Stimulated activated naive CD8-positive, alpha-beta T cell treated with anti-CD3 and anti-CD28 coated beads, Interleukin-15, Interleukin-2, amounts not matched to agents 100 ng/mL and 50 ng/mL, for 24 hours (primary cell): Measurements from ENCODE around the gene RRBP1.

Experiments
- H3K27ac Mint-ChIP-seq: one replicate; pipeline ENCODE4 v1.8.0; 2021; ENCODE audit warnings: mild to moderate bottlenecking, mixed read lengths
- H3K27me3 Mint-ChIP-seq: one replicate; pipeline ENCODE4 v1.8.0; 2021; ENCODE audit warnings: mixed read lengths
- H3K36me3 Mint-ChIP-seq: one replicate; pipeline ENCODE4 v1.8.0; 2021; ENCODE audit warnings: low read depth, mixed read lengths
- H3K4me1 Mint-ChIP-seq: one replicate; pipeline ENCODE4 v1.8.0; 2021; ENCODE audit warnings: low read depth, mixed read lengths
- H3K4me3 Mint-ChIP-seq: one replicate; pipeline ENCODE4 v1.8.0; 2021; ENCODE audit warnings: mild to moderate bottlenecking, mixed read lengths
- H3K9me3 Mint-ChIP-seq: one replicate; pipeline ENCODE4 v1.8.0; 2021; ENCODE audit warnings: mixed read lengths

The RRBP1 gene

DNA sequence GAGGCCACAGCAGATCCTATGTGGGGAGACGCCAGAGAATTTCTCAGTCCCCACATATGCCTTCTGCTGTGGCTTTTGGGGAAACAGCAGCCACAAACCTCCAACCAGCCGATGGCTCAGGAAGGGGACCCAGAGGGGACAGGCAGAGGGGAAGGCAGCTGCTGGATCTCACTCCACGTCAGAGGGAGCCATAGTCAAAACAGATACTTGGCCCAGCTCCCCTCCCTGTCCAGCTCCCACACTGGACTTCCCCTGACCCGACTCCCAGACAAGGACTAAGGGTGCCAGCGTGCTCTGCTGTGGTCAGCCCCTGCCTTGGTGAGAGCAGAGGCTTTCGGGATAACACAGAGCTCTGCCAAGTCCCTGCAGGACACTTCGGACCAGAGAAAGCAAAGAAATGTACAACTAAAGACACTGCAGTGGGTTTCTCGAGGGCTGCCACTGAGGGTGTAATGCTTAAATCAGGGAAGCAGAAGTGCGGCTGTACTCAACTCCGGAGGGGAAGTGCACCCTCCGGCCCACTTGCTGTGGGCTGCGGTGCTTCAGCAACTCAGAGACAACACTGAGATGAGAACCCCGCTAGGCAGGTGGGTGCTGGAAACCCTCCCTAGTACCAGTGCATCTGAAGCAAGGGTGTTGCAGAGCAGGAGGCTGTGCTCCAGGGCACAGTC, 47.2 kb downstream of the RRBP1 start:
- H3K36me3 Mint-ChIP-seq: peaks cover 21% of the 10 kb centered on the region
- no peaks in the 10 kb centered on the region for H3K27me3 Mint-ChIP-seq

DNA sequence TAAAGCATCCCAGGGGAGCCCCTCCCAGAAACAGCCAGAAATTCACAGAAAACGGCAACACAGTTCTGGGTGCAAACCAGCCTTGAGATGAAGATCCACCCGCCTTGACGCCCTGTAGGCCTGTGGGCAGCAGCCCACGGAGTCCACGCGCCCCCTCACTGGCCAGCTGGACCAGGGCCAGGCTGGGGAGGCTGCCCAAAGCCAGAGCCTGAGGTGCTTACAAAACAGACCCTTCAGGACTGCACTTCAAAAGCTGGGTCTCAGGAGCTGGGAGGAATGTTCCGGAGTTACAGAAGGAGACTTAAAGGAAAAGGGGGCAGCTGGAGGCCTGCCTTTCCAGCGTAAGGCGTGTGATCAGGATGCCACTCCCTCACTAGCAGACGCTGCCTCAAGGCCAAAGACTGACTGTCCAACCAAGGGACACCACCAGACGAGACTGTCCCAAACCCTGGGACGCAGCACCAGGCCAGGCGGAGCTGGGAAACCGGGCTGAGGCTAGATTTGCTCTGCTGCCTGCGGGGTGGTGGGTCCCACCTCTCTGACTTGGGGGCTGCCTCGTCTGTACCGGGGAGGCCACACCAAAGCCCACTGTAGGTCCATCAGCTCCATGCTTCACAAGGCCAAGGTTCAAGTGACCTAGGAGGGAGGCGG, 48.1 kb downstream of the RRBP1 start:
- Mint-ChIP-seq H3K27me3 (no peaks in the 10 kb centered on the region), H3K27ac (no peak overlapping the region), H3K4me3 (no peak overlapping the region), H3K9me3 (no peaks in the 10 kb centered on the region), H3K36me3 (peaks cover 21% of the 10 kb centered on the region), H3K4me1 (no peaks in the 10 kb centered on the region)

More for the DNA sequence above, 47.2 kb downstream of the RRBP1 start:
- no peak overlapping the region for H3K27ac Mint-ChIP-seq
- H3K9me3 Mint-ChIP-seq: no peaks in the 10 kb centered on the region
- H3K4me3 Mint-ChIP-seq: no peak overlapping the region
- no peaks in the 10 kb centered on the region for H3K4me1 Mint-ChIP-seq

DNA sequence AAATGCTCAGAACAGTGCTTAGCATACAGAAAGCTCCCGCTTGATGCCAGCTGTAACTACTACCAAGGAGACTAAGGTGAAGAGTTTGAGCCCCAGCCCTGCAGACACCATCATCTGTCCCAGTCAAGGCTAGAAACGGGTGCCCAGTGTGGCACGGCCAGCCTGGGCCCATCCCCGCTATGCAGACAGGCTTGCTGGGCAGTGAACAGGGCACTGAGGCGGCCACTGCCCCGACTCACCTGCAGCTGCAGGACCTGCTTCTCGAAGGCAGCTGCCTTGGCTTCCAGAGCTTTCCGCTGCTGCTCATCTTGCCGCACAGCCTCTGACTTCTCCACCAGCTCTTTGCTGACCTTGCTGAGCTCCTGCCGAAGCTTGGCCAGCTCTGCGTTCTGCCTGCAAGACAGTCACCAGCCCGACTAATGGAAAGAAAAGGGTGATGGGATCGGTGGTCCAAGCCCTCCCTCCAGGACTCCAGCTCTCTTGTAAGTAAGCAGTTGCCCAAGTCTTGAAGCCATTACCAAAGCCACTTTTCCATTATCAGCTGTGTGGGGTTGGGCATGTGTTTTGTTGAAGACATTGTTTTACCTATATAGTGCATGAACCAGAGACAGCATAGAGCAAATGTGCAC, 48.7 kb downstream of the RRBP1 start:
- Mint-ChIP-seq H3K4me3 (no peak overlapping the region), H3K27ac (no peak overlapping the region), H3K9me3 (no peaks in the 10 kb centered on the region), H3K4me1 (no peaks in the 10 kb centered on the region), H3K27me3 (no peaks in the 10 kb centered on the region), H3K36me3 (peaks cover 21% of the 10 kb centered on the region)

DNA sequence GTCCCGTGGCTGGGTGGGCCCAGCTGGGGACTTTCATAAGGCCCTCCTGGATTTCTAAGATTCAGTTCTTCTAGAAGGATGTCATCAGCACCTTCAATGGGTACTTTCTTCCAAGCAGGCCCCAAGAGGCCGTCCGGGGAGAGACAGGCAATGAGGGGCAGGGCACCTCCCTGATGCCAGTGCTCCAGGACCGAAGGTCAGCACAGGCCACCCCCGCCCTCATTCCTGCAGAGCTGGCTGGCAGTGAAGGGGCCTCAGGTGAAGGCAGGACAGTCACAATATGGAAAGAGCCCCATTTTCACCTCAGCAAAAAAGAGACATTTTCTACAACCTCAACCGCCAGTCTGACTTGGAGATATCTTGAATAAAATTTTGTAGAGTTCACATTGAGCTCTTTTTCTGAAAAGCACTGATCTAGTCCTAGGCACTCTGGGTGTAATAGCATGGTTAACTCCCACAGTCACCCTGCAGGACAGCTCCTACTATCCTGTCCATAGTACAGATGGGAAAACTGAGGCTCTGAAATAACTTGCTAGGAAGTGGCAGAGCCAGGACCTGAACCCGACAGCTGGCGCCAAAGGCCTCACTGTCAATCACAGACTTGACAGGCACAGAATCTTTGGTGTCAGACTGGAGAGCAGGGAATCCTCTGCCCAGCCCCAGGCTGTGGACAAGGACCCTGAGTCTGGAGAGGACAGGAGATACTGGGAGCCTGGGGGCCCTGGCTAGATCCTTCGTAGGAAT, 50.3 kb downstream of the RRBP1 start:
- Mint-ChIP-seq H3K27me3 (no peaks in the 10 kb centered on the region), H3K4me3 (no peak overlapping the region), H3K9me3 (no peaks in the 10 kb centered on the region), H3K4me1 (no peaks in the 10 kb centered on the region), H3K27ac (no peak overlapping the region), H3K36me3 (peaks cover 23% of the 10 kb centered on the region)

DNA sequence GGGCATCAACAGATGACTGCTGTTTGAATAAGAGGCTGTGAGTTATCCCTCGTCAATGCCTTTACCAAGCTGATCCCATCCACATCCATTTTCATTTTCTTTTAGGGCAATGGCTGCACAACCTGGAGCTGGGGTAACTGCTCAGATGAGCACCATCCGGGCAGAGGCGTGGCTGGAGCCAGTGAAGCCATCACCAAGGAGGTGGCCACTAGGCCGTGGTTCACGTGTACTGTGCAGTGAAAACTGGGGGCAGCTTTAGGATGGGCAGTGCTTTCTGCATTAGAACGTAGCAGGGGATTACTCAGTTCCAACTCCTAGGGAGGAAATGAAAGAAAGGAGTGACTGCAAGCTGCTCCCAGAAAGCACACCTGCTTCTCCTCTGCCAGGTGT, 51.2 kb downstream of the RRBP1 start:
- Mint-ChIP-seq H3K36me3 (peaks cover 19% of the 10 kb centered on the region), H3K27me3 (no peaks in the 10 kb centered on the region), H3K4me3 (no peak overlapping the region), H3K27ac (no peak overlapping the region), H3K4me1 (no peaks in the 10 kb centered on the region), H3K9me3 (no peaks in the 10 kb centered on the region)

DNA sequence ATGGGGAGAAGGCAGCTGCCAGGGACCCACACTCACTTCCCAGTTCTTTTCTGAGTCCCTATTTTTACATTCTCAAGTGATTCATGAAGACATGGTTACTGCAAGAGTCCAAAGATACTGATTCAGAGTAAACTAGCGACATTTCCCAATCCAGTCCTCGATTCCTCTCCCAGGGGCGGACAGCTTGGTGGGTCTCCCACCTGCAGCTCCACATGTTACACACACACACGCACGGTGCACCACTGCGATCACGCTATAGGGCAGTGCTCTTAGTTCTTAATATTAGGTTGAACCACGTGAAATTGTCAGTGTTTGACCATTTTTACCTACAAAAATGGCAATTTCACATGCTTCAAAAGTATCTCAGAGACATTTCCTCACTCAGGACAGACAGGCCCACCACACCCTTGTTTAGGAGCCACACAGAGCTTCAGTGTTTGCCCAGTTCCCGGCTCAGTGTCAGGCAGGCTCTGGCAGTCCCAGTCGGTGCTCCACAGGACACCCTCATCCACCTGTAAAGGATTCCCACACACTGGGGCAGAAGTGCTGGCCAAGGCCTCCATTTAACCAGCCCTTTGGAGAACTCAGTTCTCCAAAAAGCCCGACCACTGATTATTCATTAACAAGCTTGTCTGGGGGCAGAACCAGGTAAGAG, 51.8 kb downstream of the RRBP1 start:
- H3K36me3 Mint-ChIP-seq: peaks cover 17% of the 10 kb centered on the region
- no peaks in the 10 kb centered on the region for H3K9me3 Mint-ChIP-seq
- no peaks in the 10 kb centered on the region for H3K27me3 Mint-ChIP-seq
- no peak overlapping the region for H3K27ac Mint-ChIP-seq
- no peak overlapping the region for H3K4me3 Mint-ChIP-seq
- H3K4me1 Mint-ChIP-seq: no peaks in the 10 kb centered on the region

DNA sequence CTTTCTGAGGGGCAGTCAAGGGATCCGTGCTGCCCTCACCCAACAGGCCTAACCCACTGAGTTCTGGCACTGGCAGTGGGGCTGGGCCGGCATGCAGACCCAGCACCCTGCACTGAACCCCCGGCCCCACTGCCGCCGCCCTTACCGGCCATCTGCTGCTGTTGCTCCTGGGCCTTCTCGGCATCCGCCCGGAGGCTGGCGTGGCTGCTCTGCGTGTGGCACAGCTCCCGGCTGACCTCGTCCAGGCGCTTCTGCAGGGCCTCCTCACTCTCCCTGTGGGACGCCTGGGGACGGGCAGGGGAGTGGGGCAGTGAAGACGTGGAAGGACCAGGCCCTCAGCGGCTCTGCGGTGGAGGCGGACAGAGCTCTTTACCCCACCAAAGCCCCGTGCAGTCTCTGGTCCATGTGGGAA, 52.4 kb downstream of the RRBP1 start:
- no peak overlapping the region for H3K4me3 Mint-ChIP-seq
- peaks cover 17% of the 10 kb centered on the region for H3K36me3 Mint-ChIP-seq
- H3K27ac Mint-ChIP-seq: no peak overlapping the region
- no peaks in the 10 kb centered on the region for H3K9me3 Mint-ChIP-seq
- H3K4me1 Mint-ChIP-seq: no peaks in the 10 kb centered on the region
- H3K27me3 Mint-ChIP-seq: no peaks in the 10 kb centered on the region

DNA sequence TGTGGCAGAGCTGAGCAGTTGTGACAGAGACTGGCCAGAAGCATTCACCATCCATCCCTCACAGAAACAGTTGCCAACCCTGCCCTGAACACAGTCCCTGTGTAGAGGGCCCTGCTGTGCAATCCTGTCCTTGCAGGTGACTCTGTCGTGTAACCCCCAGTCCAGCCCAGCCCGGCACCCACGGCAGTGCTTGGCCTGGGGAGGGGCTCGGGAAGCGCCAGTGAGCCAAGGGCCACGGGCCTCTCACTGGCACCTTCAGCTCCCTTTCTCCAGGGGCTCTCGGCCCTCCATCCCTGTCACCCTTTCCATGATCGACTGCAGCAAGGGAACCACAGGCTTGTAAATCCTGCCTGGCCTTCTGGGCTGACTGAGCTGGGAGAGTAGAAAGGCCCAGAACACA, 53.0 kb downstream of the RRBP1 start:
- Mint-ChIP-seq H3K36me3 (peaks cover 15% of the 10 kb centered on the region), H3K9me3 (no peaks in the 10 kb centered on the region), H3K27me3 (no peaks in the 10 kb centered on the region), H3K27ac (no peak overlapping the region), H3K4me1 (no peaks in the 10 kb centered on the region), H3K4me3 (no peak overlapping the region)

DNA sequence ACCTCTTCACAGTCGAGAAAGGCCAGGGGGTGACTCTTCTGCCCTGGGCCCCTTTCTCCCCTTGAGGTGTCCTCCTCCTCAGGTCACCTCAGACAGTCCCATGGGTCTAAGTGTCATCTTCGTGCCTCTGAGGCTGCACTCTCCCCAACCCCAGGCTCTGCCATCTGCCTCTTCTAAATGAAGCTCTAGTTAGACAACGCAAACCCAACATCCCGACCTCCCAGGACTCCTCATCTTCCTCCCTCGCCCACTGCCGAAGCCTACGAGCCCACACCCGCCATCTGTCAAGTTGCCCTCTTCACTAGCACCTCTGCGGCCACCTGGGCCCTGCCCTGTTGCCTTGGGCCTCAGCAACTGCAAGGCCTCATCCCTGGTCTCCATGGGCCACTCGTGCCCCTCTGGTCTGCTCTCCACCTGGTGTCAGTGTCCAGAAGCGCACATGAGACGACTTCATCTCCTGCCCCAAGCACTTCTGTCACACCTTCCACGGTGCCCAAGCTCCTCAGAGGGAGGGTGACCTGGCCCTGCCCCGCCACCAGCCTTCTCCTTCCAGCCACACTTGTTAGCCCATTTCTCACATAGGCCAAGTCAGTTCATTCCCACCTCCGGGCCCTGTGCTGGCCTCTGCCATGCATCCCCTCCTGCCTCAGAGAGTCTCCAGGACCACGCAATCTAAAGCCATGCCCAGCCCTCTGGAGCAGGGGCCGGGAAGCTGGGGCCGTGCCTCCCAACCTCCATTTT, 53.8 kb downstream of the RRBP1 start:
- H3K4me1 Mint-ChIP-seq: no peaks in the 10 kb centered on the region

DNA sequence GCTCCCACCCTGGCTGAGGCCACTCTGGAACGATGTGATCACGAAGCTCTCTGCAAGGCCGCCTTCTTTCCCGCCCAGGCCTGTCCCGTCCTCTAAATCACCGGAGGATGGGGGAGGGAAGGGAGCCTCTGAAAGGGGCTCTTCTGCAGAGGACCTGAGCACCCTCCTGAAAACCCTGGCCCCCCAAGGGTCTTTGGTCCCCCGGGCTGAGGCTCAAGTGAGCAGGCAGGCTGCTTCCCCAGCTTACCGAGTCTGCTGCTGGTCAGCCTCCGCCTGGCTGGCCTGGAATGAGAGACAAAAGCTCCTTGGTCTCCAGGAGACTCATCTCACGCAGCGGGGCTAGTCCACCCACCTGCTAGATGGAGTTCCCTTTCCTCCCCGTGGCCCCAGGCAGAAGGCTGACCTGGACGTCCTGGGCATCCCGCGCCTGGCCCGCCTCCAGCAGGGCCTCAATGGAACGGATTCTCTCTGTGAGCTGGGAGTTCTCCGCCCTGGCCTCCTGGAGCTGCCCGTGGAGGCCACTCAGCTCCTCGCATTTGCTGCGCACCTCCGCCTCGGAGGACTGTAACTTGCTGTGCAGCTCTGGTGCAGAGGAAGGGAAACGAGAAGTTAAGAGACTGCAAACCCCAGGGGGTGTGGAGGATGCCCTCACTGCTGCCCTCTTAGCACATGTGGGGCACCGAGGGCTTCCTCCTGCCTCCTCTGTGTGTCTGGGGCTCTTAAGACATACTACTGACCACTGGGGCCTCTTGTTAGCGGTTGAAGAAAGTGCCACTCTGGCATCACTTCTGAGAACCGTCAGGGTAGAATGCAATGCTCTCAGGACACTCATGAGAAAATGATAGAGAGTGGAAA, 54.7 kb downstream of the RRBP1 start:
- Mint-ChIP-seq H3K27ac (no peak overlapping the region), H3K9me3 (no peaks in the 10 kb centered on the region)

More for the DNA sequence above, 53.8 kb downstream of the RRBP1 start:
- H3K27me3 Mint-ChIP-seq: no peaks in the 10 kb centered on the region
- no peaks in the 10 kb centered on the region for H3K9me3 Mint-ChIP-seq
- peaks cover 8% of the 10 kb centered on the region for H3K36me3 Mint-ChIP-seq
- no peak overlapping the region for H3K27ac Mint-ChIP-seq
- no peak overlapping the region for H3K4me3 Mint-ChIP-seq

DNA sequence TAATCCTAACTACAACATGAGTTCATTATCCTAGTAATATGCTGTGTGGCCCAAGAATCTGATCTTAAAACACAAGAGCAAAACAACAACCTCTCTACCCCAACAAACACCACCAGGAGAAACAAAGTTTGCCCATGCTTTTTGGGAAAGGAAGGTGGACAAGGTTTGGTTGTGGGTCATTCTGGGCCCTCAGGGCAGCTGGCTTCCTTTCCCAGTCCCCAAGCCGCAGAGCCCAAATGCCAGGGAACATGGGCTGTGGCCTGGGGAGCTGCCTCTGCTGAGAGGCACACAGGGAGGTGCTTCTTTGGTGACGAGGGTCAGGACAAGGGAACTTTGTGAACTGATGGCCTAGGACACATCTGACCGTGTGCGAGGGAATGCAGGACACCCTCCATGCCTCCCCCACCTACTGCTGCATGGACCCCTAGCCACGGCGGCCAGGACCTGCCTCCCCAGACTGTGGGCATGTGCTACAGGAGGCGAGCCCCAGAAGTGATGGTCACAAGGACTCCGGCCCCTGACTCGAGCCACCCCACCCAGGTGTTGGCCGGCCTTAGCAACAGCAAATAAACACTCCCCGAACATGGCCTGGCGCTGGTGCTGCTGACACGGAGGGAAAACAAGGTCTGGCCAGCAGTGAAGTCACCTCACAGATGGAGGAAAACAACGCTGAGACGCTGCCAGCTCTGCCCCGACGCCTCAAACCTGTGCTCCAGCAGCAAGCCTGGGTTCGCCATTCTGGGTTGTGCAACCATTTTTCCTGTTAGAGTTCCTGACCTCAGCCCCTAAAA, 55.6 kb downstream of the RRBP1 start:
- no peak overlapping the region for H3K4me3 Mint-ChIP-seq
- no peak overlapping the region for H3K27ac Mint-ChIP-seq
- H3K36me3 Mint-ChIP-seq: peaks cover 4% of the 10 kb centered on the region
- H3K27me3 Mint-ChIP-seq: no peaks in the 10 kb centered on the region
- H3K4me1 Mint-ChIP-seq: no peaks in the 10 kb centered on the region
- H3K9me3 Mint-ChIP-seq: no peaks in the 10 kb centered on the region

More for the DNA sequence above, 54.7 kb downstream of the RRBP1 start:
- Mint-ChIP-seq H3K36me3 (peaks cover 6% of the 10 kb centered on the region), H3K4me3 (no peak overlapping the region), H3K27me3 (no peaks in the 10 kb centered on the region), H3K4me1 (no peaks in the 10 kb centered on the region)

DNA sequence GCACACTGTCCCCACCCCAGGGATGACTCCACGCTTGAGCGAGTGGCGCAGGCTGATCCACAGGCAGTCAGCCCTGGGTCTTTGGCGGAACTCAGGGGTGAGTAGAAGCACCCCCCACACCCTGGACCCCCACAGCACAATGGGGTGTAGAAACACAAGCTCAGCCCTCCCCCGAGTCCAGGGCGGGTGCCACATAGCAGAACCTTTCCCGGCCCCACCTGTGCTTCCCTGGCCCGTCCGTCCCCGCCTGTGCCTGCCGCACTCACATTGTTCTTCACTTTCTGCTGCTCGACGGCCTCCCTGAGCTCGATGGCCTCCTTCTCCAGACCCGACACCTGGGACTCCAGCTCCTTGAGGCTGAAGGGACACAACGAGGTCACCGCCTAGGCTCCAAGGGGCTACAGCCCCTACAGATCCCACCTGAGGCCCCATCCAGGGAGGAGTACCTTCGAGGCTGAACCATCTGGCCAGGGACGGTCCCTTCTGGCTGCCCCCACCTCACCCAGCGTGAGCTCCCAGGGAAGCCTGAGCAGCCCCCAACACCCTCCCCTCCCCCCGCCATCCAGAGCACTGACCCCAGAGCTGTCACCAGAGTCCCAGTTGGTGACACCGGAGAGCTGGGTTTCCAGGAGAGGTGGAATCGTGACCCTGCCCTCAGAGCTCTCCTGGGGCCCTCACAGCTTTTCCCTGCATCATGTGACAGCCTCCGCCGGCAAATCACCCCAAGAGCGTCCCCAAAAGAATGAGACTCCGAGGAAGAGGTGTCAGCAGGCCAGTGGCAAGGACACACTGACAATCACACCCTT, 56.6 kb downstream of the RRBP1 start:
- no peak overlapping the region for H3K27ac Mint-ChIP-seq
- no peaks in the 10 kb centered on the region for H3K9me3 Mint-ChIP-seq
- H3K27me3 Mint-ChIP-seq: no peaks in the 10 kb centered on the region
- peaks cover 4% of the 10 kb centered on the region for H3K36me3 Mint-ChIP-seq
- H3K4me1 Mint-ChIP-seq: no peaks in the 10 kb centered on the region
- H3K4me3 Mint-ChIP-seq: no peak overlapping the region
